ENCODE measurements around the gene NTF4. TPM values are rescaled to one million over a fixed set of nuclear protein-coding genes. Genes with fewer than 3 reads are reported as not detected.

NTF4 gene
- total RNA-seq, 1 experiment from 2014 or later, result 10.2 TPM

DNA sequence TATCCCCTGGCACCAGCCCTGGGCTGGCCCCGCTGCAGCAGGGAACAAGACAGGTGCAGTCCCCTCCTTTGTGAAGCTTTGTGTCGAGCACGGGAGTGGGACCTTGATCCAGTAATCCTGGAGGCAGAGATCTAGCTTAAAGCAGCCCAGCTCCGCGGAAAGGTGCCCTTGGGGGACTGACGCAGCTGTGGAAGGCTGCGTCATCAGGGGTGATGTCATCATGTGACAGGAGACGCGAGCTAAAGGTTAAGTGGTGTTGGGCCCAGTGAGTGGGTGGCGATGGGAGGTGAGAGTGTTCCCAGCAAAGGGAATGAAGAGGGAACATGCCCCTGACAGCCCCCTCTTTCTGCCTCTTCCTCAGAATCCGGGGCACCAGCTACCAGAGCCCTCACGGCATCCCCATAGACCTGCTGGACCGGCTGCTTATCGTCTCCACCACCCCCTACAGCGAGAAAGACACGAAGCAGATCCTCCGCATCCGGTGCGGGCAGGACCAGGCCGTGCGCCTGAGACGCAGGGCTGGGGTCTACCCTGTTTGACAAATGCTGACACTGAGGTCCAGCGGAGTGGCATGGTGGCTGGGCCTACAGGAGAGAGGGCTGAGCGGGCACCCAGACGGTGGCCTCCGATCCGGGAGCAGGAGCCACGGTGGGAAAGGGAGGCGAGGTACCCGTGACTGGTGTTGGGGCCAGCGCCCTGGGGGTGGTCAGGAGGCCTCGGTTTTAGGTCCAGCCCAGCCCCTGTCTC lies 50.3 kb downstream of the NTF4 start:
- Histone ChIP-seq H3K4me3 (ENCODE audit: low read depth, low read length) (no peak overlapping the region), H3K36me3 (ENCODE audit: control insufficient read depth, insufficient read depth, low read length) (peaks cover 3% of the 10 kb centered on the region; the same call in 1 of the 2 replicates), H3K27me3 (replicated peaks; ENCODE audit: control insufficient read depth, insufficient read depth, low read length) (no peaks in the 10 kb centered on the region), H3K9me3 (no peaks in the 10 kb centered on the region), H3K4me1 (0 out of 2 replicates have a peak, but pooled peaks cover 4% of the 10 kb centered on the region)
- ChIA-PET POLR2A (no interaction called here), CTCF (interaction anchor here (0.6 to 0.9 kb wide), 2 partner anchors 21 to 460 kb away, joined by 3 to 8 read pairs; partner anchors contain the start of genes GYS1 and RUVBL2)
- Mint-ChIP-seq H3K4me1 (ENCODE audit: low read depth, unreplicated experiment) (peaks cover 5% of the 10 kb centered on the region), H3K27ac (ENCODE audit: unreplicated experiment) (peak overlapping the region; percentile 37), H3K36me3 (ENCODE audit: insufficient read depth, unreplicated experiment) (peaks cover 41% of the 10 kb centered on the region), H3K9me3 (ENCODE audit: unreplicated experiment) (no peaks in the 10 kb centered on the region), H3K4me3 (ENCODE audit: unreplicated experiment) (no peak overlapping the region), H3K27me3 (ENCODE audit: insufficient read depth, unreplicated experiment) (no peaks in the 10 kb centered on the region)
- DNase-seq, result no peak
- intact Hi-C loops (cut with micrococcal nuclease; ENCODE audit: unreplicated experiment), result no loop called here
- TF ChIP-seq, protein P1, sequence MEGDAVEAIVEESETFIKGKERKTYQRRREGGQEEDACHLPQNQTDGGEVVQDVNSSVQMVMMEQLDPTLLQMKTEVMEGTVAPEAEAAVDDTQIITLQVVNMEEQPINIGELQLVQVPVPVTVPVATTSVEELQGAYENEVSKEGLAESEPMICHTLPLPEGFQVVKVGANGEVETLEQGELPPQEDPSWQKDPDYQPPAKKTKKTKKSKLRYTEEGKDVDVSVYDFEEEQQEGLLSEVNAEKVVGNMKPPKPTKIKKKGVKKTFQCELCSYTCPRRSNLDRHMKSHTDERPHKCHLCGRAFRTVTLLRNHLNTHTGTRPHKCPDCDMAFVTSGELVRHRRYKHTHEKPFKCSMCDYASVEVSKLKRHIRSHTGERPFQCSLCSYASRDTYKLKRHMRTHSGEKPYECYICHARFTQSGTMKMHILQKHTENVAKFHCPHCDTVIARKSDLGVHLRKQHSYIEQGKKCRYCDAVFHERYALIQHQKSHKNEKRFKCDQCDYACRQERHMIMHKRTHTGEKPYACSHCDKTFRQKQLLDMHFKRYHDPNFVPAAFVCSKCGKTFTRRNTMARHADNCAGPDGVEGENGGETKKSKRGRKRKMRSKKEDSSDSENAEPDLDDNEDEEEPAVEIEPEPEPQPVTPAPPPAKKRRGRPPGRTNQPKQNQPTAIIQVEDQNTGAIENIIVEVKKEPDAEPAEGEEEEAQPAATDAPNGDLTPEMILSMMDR (IDR thresholded peaks at IDR 0.05; ENCODE audit: insufficient read depth in 1 of 2, low read depth in 1 of 2, low read length in 1 of 2, severe bottlenecking in 1 of 2, unreplicated experiment in 1 of 2), result no peak
- BruUV-seq (replicated peaks), result no TSS peak

DNA sequence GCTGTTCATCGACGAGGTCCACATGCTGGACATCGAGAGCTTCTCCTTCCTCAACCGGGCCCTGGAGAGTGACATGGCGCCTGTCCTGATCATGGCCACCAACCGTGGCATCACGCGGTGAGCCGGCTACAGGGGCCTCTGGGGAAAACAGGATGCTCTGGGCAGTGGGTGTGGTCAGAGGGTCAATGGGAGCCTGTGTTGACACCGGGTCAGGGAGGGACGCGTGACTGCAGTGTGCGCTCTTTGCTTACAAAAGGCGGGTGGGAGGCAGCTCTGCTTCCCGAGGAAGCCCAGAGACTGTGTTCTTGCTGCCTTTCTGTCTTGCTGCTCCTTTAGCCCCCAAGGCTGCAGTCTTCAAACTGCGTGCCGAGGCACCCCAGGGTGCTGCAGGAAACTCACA lies 53.4 kb downstream of the NTF4 start:
- BruUV-seq (replicated peaks), result no TSS peak
- DNase-seq, result no peak
- Mint-ChIP-seq H3K4me3 (ENCODE audit: unreplicated experiment) (no peak overlapping the region), H3K27me3 (ENCODE audit: insufficient read depth, unreplicated experiment) (no peaks in the 10 kb centered on the region), H3K36me3 (ENCODE audit: insufficient read depth, unreplicated experiment) (peaks cover 44% of the 10 kb centered on the region), H3K9me3 (ENCODE audit: unreplicated experiment) (no peaks in the 10 kb centered on the region), H3K4me1 (ENCODE audit: low read depth, unreplicated experiment) (no peaks in the 10 kb centered on the region), H3K27ac (ENCODE audit: unreplicated experiment) (no peak overlapping the region)
- Histone ChIP-seq H3K9me3 (no peaks in the 10 kb centered on the region), H3K4me1 (no peaks in the 10 kb centered on the region), H3K4me3 (ENCODE audit: low read depth, low read length) (no peak overlapping the region), H3K27me3 (replicated peaks; ENCODE audit: control insufficient read depth, insufficient read depth, low read length) (no peaks in the 10 kb centered on the region), H3K36me3 (ENCODE audit: control insufficient read depth, insufficient read depth, low read length) (peaks cover 3% of the 10 kb centered on the region; the same call in 1 of the 2 replicates)
- intact Hi-C loops (cut with micrococcal nuclease; ENCODE audit: unreplicated experiment), result no loop called here
- ChIA-PET CTCF (no interaction called here), POLR2A (no interaction called here)
- TF ChIP-seq, protein P1 (IDR thresholded peaks at IDR 0.05; ENCODE audit: insufficient read depth in 1 of 2, low read depth in 1 of 2, low read length in 1 of 2, severe bottlenecking in 1 of 2, unreplicated experiment in 1 of 2), result no peak

Other genes starting within 250 kb of the NTF4 start
- 27.8 and 30.8 TPM in 2 replicates for gene HSD17B14, start 228.3 kb downstream of the NTF4 start, total RNA-seq (2022)
- gene PLEKHA4, start 196.2 kb downstream of the NTF4 start, total RNA-seq (2022), result 3.9 and 5.6 TPM in 2 replicates
- gene PPP1R15A, start 192.4 kb downstream of the NTF4 start, total RNA-seq (2022), result 83.3 and 94.7 TPM in 2 replicates
- 0.61 and 1.1 TPM in 2 replicates for gene TULP2, start 166.1 kb downstream of the NTF4 start, total RNA-seq (2022)
- 140 and 142 TPM in 2 replicates for gene NUCB1, start 164.5 kb downstream of the NTF4 start, total RNA-seq (2022)
- 2.6 and 3.3 TPM in 2 replicates for gene DHDH, start 131.1 kb downstream of the NTF4 start, total RNA-seq (2022)
- 107 and 110 TPM in 2 replicates for gene BAX, start 109.9 kb downstream of the NTF4 start, total RNA-seq (2022)
- 2,542 and 2,963 TPM in 2 replicates for gene FTL, start 99.5 kb downstream of the NTF4 start, total RNA-seq (2022)
- 62.7 and 65.3 TPM in 2 replicates for gene GYS1, start 71.5 kb downstream of the NTF4 start, total RNA-seq (2022)
- 165 and 172 TPM in 2 replicates for gene RUVBL2, start 70.9 kb downstream of the NTF4 start, total RNA-seq (2022)
- gene LHB, start 47.7 kb downstream of the NTF4 start, total RNA-seq (2022), result 0.68 TPM in 1 of 2 replicates, not detected in the other
- gene CGB3, start 40.5 kb downstream of the NTF4 start, total RNA-seq (2022), result not detected in 2 replicates
- gene CGB2, start 32.9 kb downstream of the NTF4 start, total RNA-seq (2022), result not detected in 2 replicates
- gene CGB1, start 27.9 kb downstream of the NTF4 start, total RNA-seq (2022), result not detected in 2 replicates
- 0.49 TPM in 1 of 2 replicates, not detected in the other for gene CGB5, start 21.0 kb downstream of the NTF4 start, total RNA-seq (2022)
- not detected in 2 replicates for gene CGB8, start 15.7 kb downstream of the NTF4 start, total RNA-seq (2022)
- 2.2 and 3.0 TPM in 2 replicates for gene CGB7, start 7.1 kb downstream of the NTF4 start, total RNA-seq (2022)
- 1.1 and 1.2 TPM in 2 replicates for gene KCNA7, start 7.9 kb upstream of the NTF4 start, total RNA-seq (2022)
- 251 and 259 TPM in 2 replicates for gene SNRNP70, start 20.6 kb upstream of the NTF4 start, total RNA-seq (2022)
- 11.8 and 12.7 TPM in 2 replicates for gene LIN7B, start 49.6 kb upstream of the NTF4 start, total RNA-seq (2022)
- 1.7 and 2.1 TPM in 2 replicates for gene C19orf73, start 54.3 kb upstream of the NTF4 start, total RNA-seq (2022)
- 11.8 and 12.7 TPM in 2 replicates for gene PPFIA3, start 54.7 kb upstream of the NTF4 start, total RNA-seq (2022)
- not detected in 2 replicates for gene HRC, start 90.6 kb upstream of the NTF4 start, total RNA-seq (2022)
- 27.8 and 31.4 TPM in 2 replicates for gene TRPM4, start 93.0 kb upstream of the NTF4 start, total RNA-seq (2022)

Data from Caco-2 (cell line).